ENCODE data around the gene MYZAP.

MYZAP gene

GRCh38 chr15:57667171-57667849 lies 75.6 kb downstream of the MYZAP start:
- no peak for DNase-seq

GRCh38 chr15:57668016-57668415 lies 76.3 kb downstream of the MYZAP start:
- no peak for DNase-seq

GRCh38 chr15:57671636-57672035 lies 79.9 kb downstream of the MYZAP start:
- no peak for DNase-seq

- no peak for DNase-seq
Measured at GRCh38 chr15:57675481-57676181, 83.9 kb downstream of the MYZAP start.

- DNase-seq: no peak
Measured at GRCh38 chr15:57676585-57676984, 84.9 kb downstream of the MYZAP start.

- no peak for DNase-seq
Measured at GRCh38 chr15:57677204-57677603, 85.5 kb downstream of the MYZAP start.

- no peak for DNase-seq
Measured at GRCh38 chr15:57680021-57680420, 88.3 kb downstream of the MYZAP start.

GRCh38 chr15:57681011-57681410 lies 89.3 kb downstream of the MYZAP start:
- DNase-seq: no peak

GRCh38 chr15:57683481-57683880 lies 91.8 kb downstream of the MYZAP start:
- DNase-seq: no peak

- DNase-seq: no peak
Measured at GRCh38 chr15:57684491-57685151, 92.9 kb downstream of the MYZAP start.

- DNase-seq: no peak
Measured at GRCh38 chr15:57685306-57686095, 93.8 kb downstream of the MYZAP start.

- DNase-seq: no peak
Measured at GRCh38 chr15:57686657-57687056, 95.0 kb downstream of the MYZAP start.

GRCh38 chr15:57690341-57690966 lies 98.8 kb downstream of the MYZAP start:
- no peak for DNase-seq

- no peak for DNase-seq
Measured at GRCh38 chr15:57691082-57691481, 99.4 kb downstream of the MYZAP start.

GRCh38 chr15:57692709-57693108 lies 101.0 kb downstream of the MYZAP start:
- DNase-seq: no peak

- DNase-seq: no peak
Measured at GRCh38 chr15:57694279-57694678, 102.6 kb downstream of the MYZAP start.

GRCh38 chr15:57696146-57696545 lies 104.4 kb downstream of the MYZAP start:
- peak; percentile 31 for DNase-seq

GRCh38 chr15:57697588-57697987 lies 105.9 kb downstream of the MYZAP start:
- DNase-seq: no peak

- no peak for DNase-seq
Measured at GRCh38 chr15:57698243-57698642, 106.5 kb downstream of the MYZAP start.

- no peak for DNase-seq
Measured at GRCh38 chr15:57698991-57699390, 107.3 kb downstream of the MYZAP start.

GRCh38 chr15:57703387-57703786 lies 111.7 kb downstream of the MYZAP start:
- no peak for DNase-seq

- DNase-seq: no peak
Measured at GRCh38 chr15:57704441-57704840, 112.7 kb downstream of the MYZAP start.
